GM12873 (cell line): ENCODE data around the gene SIAH3.

ENCODE experiments used
- TF ChIP-seq, protein P1 (sequence below): IDR thresholded peaks from 2 replicates; pipeline ENCODE4 v1.5.1; 2012; ENCODE audit warnings: low read depth, mild to moderate bottlenecking, moderate library complexity, low read length, control low read depth; ENCODE audit not compliant: insufficient read depth; ENCODE audit errors: missing control alignments

SIAH3 gene

DNA sequence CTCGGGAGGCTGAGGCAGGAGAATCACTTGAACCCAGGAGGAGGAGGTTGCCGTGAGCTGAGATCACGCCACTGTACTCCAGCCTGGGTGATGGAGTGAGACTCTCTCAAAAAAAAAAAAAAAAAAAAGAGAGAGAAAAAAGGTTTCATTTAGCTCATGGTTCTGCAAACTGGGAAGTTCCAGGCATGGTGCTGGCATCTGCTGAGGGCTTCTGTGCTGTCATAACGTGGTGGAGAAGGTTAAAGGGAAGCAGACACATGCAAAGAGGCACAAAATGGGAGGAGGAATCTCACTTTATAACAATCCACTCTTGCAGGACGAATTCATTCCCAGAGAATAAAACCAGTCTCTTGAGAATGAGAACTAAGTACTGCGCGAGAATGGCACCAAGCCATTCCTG lies 34.9 kb upstream of the SIAH3 start:
- TF ChIP-seq, protein P1, sequence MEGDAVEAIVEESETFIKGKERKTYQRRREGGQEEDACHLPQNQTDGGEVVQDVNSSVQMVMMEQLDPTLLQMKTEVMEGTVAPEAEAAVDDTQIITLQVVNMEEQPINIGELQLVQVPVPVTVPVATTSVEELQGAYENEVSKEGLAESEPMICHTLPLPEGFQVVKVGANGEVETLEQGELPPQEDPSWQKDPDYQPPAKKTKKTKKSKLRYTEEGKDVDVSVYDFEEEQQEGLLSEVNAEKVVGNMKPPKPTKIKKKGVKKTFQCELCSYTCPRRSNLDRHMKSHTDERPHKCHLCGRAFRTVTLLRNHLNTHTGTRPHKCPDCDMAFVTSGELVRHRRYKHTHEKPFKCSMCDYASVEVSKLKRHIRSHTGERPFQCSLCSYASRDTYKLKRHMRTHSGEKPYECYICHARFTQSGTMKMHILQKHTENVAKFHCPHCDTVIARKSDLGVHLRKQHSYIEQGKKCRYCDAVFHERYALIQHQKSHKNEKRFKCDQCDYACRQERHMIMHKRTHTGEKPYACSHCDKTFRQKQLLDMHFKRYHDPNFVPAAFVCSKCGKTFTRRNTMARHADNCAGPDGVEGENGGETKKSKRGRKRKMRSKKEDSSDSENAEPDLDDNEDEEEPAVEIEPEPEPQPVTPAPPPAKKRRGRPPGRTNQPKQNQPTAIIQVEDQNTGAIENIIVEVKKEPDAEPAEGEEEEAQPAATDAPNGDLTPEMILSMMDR = no peak

DNA sequence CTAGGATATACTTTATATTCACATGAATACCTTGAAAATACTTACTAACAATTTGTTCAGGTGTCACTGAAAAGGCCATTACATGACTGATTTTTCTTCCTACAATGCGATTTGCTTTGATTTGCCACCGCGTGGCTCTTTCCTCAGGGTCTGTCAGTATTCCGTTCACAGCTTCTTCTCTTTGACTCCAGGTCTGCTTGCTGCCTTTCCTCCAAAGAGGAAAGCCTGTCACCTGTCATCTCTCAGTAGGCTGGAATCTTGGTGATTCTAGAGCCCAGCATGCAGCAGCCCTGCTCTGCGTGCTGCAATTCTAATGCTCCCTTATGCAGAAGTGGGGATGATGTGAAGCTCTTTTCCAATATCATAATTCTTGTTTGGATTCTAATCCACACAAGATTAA lies 33.6 kb upstream of the SIAH3 start:
- TF ChIP-seq, protein P1 = no peak

DNA sequence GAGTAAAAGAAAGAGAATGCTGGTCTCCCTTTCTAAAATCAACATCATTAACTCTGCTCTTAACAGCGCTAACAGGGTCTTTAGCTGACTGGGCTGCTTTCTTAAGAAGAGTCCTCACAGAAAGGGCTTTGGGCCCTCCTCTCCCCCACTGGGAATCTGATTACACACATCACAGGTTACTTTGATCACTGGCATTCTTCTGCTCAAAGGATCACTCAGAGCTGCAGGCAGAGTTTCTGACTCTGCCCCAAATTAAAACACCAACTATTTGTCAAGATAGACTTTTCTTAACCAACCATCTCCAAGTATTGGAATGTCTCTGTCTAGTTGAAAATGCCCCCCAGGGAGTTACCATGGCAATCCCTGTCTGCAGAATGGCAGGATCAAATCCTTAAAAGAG lies 31.1 kb upstream of the SIAH3 start:
- TF ChIP-seq, protein P1 = no peak

DNA sequence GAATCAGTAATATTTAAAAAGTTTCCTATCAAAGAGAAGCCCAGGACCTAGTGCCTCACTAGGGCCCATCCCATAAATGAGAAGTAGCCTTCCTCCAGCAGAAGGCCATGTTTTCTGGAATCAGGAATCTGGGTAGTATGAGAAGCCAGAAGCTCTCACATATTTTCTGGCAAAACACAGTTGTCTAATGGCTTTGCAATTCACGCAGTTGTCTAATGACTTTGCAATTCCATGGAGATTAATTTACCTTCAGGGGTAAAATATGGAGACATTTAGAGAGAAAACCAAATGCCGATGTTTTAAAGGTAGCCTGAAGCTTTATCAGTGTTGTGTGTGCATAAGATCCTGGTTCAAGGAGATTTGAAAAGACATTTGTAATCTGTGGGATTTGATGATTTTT lies 29.8 kb upstream of the SIAH3 start:
- TF ChIP-seq, protein P1 = no peak

DNA sequence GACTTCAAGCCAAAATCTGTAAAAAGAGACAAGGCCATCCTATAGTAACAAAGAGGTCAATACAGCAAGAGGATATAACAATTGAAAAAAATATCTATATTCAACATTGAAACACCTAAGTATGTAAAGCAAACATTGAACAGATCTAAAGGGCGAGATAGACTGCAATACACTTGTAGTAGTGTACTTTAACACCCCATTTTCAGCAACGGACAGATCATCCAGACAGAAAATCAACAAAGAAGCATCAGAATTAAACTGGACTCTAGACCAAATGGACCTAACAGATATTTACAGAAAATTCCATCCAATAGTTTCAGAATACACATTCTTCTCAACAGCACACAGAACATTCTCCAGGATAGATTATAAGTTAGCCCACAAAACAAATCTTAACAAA lies 28.7 kb upstream of the SIAH3 start:
- TF ChIP-seq, protein P1 = no peak

DNA sequence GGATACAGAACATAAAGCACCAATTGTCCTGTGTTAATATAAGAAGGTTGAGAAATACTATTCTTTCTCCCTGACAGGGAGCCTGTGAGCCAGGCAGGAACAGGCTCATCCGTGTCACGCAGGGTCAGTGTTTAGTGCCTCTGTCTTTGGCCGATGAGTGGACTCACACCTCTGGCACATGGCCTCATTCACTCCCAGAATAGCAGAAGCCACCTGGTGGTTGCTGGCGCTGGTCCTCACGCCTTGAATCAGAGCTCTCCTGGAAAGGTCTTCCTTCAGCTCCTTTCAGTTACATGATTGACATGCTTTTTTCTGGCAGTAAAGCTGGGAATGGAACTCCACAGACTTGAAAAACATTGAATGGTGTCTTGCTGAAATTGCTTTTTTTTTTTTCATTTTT lies 28.1 kb upstream of the SIAH3 start:
- TF ChIP-seq, protein P1 = peak; percentile 36

DNA sequence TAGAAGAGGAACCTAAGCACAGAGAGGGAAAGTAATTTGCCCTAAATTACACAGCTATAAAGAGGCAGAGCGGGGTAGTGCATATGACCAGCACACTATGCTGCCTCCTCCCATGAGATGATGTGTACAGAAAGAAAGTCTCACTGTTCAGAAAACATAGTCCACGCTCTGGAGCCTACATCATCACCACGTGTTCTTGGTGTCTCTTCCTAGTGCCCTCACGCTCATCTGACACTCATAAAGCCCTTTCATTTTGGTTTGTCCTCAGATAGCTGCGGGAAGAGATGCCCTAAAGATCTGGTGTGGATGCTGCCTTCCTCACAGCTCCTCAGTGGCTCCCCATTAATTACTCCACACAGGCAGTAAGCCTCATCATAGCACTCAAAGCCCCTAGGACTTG lies 27.4 kb upstream of the SIAH3 start:
- TF ChIP-seq, protein P1 = no peak
